GM13976 (cell line): ENCODE data around the gene CANT1.

Experiments
- DNase-seq: peaks from one replicate; pipeline ENCODE4 v3.0.0; 2012; ENCODE audit warnings: low spot score
- in situ Hi-C: fragments of 300-500 bp; cut with MboI; formaldehyde crosslinking; loops from one replicate; pipeline ENCODE4 v1.12.0; 2022; ENCODE audit warnings: low sequenced_read_pairs, mixed read lengths, inconsistent platforms; ENCODE audit not compliant: unreplicated experiment
- TF ChIP-seq, protein P1 (sequence below): IDR thresholded peaks from 2 replicates; pipeline ENCODE4 v1.5.1; 2012; ENCODE audit warnings: borderline replicate concordance, mild to moderate bottlenecking; ENCODE audit not compliant: insufficient read depth; ENCODE audit errors: extremely low read depth, missing control alignments, control extremely low read depth

CANT1 gene

DNA sequence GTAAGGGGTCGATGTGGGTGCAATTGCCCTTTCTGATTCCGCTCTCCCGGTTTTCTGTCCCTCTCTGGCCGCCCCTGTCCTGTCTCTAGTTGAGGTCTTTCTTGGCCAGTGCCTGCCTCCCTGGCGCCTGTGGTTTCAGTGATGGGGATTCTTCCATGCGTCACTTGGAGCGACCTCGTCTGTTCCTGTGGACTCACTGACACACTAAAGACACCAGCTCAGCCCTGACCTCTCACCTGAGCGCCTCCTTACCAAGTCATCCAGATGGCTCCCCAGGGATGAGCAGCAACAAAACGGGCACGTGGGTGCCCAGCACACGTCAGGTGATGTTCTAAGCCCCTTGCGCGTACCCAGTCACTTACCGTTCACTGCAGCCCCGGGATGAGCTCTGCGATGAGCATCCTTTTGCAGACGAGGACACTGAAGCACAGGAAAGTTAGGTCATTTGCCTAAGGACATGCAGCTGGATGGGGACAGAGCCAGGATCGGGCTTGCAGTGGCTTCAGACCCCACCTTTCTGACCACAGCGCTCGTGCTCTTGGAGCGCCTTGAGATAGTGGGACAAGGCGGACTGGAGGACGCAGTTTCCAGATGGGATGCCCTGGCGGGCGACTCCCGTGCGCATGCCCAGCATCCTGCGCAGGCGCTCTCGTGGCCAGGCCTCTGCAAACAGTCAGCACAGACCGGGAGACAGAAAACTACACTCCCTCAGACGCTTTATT, 18.4 kb downstream of the CANT1 start:
- in situ Hi-C loops: no loop called here
- no peak for DNase-seq
- TF ChIP-seq, protein P1, sequence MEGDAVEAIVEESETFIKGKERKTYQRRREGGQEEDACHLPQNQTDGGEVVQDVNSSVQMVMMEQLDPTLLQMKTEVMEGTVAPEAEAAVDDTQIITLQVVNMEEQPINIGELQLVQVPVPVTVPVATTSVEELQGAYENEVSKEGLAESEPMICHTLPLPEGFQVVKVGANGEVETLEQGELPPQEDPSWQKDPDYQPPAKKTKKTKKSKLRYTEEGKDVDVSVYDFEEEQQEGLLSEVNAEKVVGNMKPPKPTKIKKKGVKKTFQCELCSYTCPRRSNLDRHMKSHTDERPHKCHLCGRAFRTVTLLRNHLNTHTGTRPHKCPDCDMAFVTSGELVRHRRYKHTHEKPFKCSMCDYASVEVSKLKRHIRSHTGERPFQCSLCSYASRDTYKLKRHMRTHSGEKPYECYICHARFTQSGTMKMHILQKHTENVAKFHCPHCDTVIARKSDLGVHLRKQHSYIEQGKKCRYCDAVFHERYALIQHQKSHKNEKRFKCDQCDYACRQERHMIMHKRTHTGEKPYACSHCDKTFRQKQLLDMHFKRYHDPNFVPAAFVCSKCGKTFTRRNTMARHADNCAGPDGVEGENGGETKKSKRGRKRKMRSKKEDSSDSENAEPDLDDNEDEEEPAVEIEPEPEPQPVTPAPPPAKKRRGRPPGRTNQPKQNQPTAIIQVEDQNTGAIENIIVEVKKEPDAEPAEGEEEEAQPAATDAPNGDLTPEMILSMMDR: no peak

GRCh38 chr17:78990349-78991016, 19.1 kb downstream of the CANT1 start:
- DNase-seq: no peak
- in situ Hi-C loops: no loop called here
- TF ChIP-seq, protein P1: no peak

GRCh38 chr17:78988152-78988551, 21.4 kb downstream of the CANT1 start:
- in situ Hi-C loops: no loop called here
- DNase-seq: no peak
- TF ChIP-seq, protein P1: no peak

GRCh38 chr17:78986649-78987328, 22.8 kb downstream of the CANT1 start:
- DNase-seq: no peak
- TF ChIP-seq, protein P1: no peak
- in situ Hi-C loops: no loop called here

DNA sequence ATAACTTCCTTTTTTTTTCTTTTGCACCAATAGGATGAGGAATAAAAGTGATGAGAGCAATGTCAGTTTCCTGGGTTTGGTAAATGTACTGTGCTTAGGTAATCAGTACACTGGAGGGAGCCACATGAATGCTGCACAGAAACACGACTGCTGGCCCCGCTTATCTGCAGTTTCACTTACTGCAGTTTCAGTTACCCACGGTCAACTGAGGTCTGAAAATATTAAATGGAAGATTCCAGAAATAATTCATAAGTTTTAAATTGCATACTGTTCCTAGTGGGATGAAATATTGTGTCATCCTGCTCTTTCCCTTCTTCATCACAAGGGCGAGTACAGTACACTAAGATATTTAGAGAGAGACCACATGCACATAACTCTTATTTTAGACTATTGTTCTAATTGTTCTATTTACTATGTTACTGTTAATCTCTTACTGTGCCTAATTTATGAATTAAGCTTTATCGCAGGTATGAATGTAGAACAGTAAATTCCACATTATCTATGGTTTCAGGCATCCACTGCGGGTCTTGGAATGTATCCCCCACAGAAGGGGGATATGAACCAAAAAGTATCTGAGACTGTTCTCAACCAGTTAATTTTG, 23.4 kb downstream of the CANT1 start:
- in situ Hi-C loops: no loop called here
- DNase-seq: no peak
- TF ChIP-seq, protein P1: peak; percentile 12

GRCh38 chr17:78985395-78985794, 24.2 kb downstream of the CANT1 start:
- TF ChIP-seq, protein P1: no peak
- DNase-seq: no peak
- in situ Hi-C loops: no loop called here
